DMS114 treated with DMSO at 0.1 percent for 48 hours (cell line): ENCODE data around the gene NEK4.
A peak's percentile ranks its signal among the peaks of the same experiment; 100 is the strongest.
"Not testable (repeated sequence)": the region's sequence is repeated elsewhere in the genome, so short reads cannot be mapped to it uniquely, and the experiment has no call there.

Experiments
- DNase-seq: peaks from one replicate; lab custom pipeline; 2025; ENCODE audit not compliant: unreplicated experiment; lab: John Stamatoyannopoulos, UW

Gene NEK4

GRCh38 chr3:52742418-52743041 is 28.2 kb downstream of the NEK4 start:
- DNase-seq, result peak; percentile 24

- no peak for DNase-seq
Measured at GRCh38 chr3:52739730-52740129, 31.0 kb downstream of the NEK4 start.

DNA sequence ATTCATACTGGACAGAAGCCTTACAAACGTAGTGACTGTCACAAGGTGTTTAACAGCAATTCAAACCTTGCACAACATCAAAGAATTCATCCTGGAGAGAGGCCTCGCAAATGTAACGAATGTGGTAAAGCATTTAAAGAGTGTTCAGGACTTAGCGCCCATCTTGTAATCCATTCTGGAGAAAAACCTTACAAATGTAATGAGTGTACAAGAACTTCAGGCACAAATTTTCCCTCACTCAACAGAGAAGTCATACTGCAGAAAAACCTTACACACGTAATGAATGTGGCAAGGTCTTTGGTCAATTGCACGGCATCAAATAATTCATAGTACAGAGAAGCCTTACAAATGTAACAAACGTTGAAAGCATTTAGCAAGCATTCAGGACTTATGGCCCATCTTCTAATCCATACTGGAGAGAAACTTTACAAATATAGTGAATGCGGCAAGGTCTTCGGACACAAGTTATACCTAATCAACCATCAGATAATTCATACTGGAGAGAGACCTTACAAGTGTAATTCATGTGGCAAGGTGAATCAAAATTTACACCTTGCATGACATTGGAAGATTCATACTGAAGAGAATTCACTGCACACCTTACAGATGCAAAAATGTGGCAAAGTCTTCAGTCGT is 37.4 kb downstream of the NEK4 start:
- no peak for DNase-seq

DNA sequence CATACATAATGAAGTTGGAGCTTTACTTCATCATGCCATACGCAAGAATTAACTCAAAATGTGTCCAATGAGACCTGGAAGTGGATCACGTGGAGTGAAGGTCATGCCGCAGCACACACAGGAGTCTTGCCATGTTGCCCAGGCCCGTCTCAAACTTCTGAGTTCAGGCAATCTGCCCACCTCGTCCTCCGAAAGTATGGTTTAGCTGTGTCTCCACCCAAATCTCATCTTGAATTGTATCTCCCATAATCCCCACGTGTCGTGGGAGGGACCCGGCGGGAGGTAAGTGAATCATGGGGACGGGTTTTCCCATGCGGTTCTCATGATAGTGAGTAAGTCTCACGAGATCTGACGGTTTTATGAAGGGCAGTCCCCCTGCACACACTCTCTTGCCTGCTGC is 39.1 kb downstream of the NEK4 start:
- no peak for DNase-seq

GRCh38 chr3:52730681-52731080 is 40.1 kb downstream of the NEK4 start:
- DNase-seq, result no peak

DNA sequence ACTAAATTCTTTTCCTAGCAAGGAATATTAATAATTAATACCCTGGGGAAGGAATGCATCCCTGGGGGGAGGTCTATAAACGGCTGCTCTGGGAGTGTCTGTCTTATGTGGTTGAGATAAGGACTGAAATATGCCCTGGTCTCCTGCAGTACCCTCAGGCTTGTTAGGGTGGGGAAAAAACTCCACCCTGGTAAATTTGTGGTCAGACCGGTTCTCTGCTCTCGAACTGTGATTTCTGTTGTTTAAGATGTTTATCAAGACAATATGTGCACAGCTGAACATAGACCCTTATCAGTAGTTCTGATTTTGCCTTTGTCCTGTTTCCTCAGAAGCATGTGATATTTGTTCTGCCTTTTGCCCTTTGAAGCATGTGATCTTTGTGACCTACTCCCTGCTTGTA is 42.0 kb downstream of the NEK4 start:
- not testable (repeated sequence) for DNase-seq

DNA sequence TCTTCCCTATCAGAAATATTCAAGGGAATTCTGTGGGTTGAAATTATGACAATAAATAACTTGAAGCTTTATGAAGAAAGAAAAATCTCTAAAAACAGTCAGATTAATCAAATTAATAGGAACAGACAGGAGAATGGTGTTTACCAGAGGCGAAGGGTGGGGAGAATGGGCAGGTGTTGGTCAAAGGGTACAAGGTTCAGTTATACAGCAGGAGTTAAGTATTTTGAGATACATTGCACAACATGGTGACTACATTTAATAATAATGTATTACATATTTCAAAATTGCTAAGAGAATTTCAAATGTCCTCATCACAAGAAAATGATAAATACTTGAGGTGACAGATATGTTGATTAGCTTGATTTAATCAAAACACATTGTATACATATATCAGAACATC is 46.2 kb downstream of the NEK4 start:
- DNase-seq, result no peak

GRCh38 chr3:52723935-52724334 is 46.8 kb downstream of the NEK4 start:
- DNase-seq, result no peak

DNA sequence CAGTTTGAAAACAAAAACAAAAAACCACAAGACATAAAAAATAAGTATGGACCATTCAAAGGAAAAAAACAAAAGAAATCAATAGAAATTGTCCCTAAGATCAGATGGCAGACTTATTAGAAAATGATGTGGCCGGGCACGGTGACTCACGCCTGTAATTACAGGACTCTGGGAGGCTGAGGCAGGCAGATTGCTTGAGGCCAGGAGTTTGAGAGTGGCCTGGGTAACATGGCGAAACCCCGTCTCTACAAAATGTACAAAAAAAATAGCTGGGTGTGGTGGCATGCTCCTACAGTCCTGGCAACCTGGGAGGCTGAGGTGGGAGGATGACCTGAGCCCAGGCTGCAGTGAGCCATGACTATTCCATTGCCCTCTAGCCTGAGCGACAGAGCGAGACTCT is 48.2 kb downstream of the NEK4 start:
- no peak for DNase-seq

DNA sequence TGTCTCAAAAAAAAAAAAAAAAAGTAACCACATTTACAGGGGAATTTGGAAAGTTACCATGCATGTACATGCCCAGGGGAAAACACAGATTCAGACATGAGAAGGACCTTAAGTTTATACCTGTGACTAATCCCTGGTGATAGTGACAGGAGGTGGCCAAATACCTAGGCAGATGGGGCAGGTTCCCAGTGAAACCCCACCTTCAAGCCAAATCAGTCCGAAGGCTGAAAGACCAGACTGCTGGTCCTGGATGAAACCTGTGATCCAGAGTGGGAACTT is 49.1 kb downstream of the NEK4 start:
- DNase-seq, result no peak

GRCh38 chr3:52721002-52721729 is 49.6 kb downstream of the NEK4 start:
- DNase-seq, result no peak

- DNase-seq, result no peak
Measured at GRCh38 chr3:52719618-52720017, 51.1 kb downstream of the NEK4 start.

DNA sequence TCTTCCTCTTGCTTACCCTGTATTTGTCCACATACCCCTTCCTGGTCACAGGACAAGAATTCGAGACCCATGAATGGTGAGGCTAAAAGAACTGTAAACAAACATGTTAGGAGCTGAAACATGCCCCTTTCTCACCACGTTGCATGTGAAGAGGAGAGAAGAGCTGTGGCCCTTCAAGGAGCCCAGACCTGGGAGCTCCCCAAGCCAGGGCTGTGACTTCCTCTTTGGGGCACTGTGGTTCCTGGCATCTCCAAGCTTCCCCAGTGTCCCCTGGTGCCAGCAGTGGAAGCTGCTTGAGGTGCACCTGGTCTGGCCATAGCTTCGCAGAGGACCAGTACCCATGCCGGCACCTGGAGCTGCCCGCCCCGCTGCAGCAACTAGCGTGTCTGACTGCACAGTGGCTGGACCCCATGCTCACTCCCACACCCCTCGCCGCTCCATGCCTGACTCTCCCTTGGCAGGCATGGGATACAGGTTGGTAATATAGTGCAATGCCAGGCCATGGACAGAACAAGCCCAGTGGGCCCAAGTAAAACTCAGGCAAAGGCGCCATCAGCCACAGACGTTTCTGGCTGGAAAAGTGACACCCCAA is 54.9 kb downstream of the NEK4 start:
- no peak for DNase-seq

GRCh38 chr3:52714335-52715302 is 56.1 kb downstream of the NEK4 start:
- no peak for DNase-seq

GRCh38 chr3:52712291-52713212 is 58.2 kb downstream of the NEK4 start:
- no peak for DNase-seq

- DNase-seq, result no peak
Measured at GRCh38 chr3:52710512-52710911, 60.2 kb downstream of the NEK4 start.

DNA sequence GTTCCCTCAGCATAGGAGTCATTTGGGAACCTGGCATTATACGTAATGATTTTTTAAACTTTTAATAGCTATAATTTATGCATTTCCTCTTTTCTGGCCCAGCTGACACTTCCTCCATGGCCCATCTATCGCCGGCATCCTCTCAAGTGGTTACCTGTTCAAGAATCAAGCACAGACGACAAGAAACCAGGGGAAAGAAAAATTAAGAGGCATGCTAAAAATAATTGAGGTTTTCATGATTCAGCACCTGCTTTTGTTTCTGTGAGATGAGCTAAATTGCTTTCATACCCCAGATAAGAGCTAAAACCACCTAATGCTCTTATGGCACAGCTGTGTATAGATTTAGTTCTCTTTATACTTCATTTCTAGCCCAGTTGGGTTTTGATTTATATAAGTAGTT is 63.2 kb downstream of the NEK4 start:
- DNase-seq, result no peak

GRCh38 chr3:52705688-52706686 is 64.8 kb downstream of the NEK4 start, which contains the start of the genes GLT8D1 and SPCS1:
Gene GLT8D1, minus strand, starts transcription at chr3:52705791. Its CDS starts 5,331 bp downstream, at chr3:52700460.
Gene SPCS1, plus strand, starts transcription at chr3:52706106. Its CDS starts 141 bp downstream, at chr3:52706247.
- DNase-seq, result peak; percentile 68

- DNase-seq, result no peak
Measured at GRCh38 chr3:52705438-52705687, 65.4 kb downstream of the NEK4 start.
